ENCODE data around the gene GAS2L1. TPM values are rescaled to one million over a fixed set of nuclear protein-coding genes. Genes with fewer than 3 reads are reported as not detected.

Gene GAS2L1
- total RNA-seq, 3 donors from 2014 or later (not counting 1 experiment from before 2014, with no cell fraction given): 0.57 to 4.1 (median 2.8) TPM

GRCh38 chr22:29307596-29308147 is 1.2 kb downstream of the GAS2L1 start:
- no peaks in the 10 kb centered on the region for H3K36me3 ChIP-seq (ENCODE audit: control insufficient read depth, insufficient read depth, low read length)
- 89% methylated on average over 20 of the region's 20 CpGs for WGBS (ENCODE audit: insufficient coverage)

GRCh38 chr22:29308148-29308790 is 1.8 kb downstream of the GAS2L1 start:
- peaks cover 32% of the 10 kb centered on the region for H3K4me1 ChIP-seq (ENCODE audit: control insufficient read depth, insufficient read depth, low read length)

More at GRCh38 chr22:29307596-29308147, 1.2 kb downstream of the GAS2L1 start:
- Mint-ChIP-seq H3K36me3 (no peaks in the 10 kb centered on the region), H3K4me3 (peak overlapping the region; percentile 84), H3K27ac (no peak overlapping the region), H3K27me3 (ENCODE audit: low read depth in 2 of 2) (peaks cover 7 to 33% of the 10 kb centered on the region in 2 donors), H3K9me3 (no peaks in the 10 kb centered on the region), H3K4me1 (peaks cover 0 to 16% of the 10 kb centered on the region in 2 donors)
- intact Hi-C loops (cut with micrococcal nuclease): loop anchor here (1.0 kb wide), 1 partner anchor 19 kb away; no protein-coding TSS in a partner anchor
- TF ChIP-seq, protein P1, sequence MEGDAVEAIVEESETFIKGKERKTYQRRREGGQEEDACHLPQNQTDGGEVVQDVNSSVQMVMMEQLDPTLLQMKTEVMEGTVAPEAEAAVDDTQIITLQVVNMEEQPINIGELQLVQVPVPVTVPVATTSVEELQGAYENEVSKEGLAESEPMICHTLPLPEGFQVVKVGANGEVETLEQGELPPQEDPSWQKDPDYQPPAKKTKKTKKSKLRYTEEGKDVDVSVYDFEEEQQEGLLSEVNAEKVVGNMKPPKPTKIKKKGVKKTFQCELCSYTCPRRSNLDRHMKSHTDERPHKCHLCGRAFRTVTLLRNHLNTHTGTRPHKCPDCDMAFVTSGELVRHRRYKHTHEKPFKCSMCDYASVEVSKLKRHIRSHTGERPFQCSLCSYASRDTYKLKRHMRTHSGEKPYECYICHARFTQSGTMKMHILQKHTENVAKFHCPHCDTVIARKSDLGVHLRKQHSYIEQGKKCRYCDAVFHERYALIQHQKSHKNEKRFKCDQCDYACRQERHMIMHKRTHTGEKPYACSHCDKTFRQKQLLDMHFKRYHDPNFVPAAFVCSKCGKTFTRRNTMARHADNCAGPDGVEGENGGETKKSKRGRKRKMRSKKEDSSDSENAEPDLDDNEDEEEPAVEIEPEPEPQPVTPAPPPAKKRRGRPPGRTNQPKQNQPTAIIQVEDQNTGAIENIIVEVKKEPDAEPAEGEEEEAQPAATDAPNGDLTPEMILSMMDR (IDR thresholded peaks at IDR 0.05): no peak
- H3K27ac ChIP-seq (ENCODE audit: low read length): no peak overlapping the region
- ATAC-seq (no peak), DNase-seq (no peak)
- H3K4me1 ChIP-seq (ENCODE audit: control insufficient read depth, insufficient read depth, low read length): peaks cover 32% of the 10 kb centered on the region
- H3K27me3 ChIP-seq (ENCODE audit: control insufficient read depth, insufficient read depth, low read length): peaks cover 20% of the 10 kb centered on the region
- H3K9me3 ChIP-seq (ENCODE audit: control insufficient read depth, insufficient read depth, low read length): no peaks in the 10 kb centered on the region
- no peak overlapping the region for H3K4me3 ChIP-seq (ENCODE audit: low read length)

GRCh38 chr22:29308791-29309262 is 2.4 kb downstream of the GAS2L1 start:
- peak overlapping the region; percentile 25 for H3K4me3 Mint-ChIP-seq
- intact Hi-C loops (cut with micrococcal nuclease): no loop called here
- H3K4me1 Mint-ChIP-seq: peaks cover under 1 to 24% of the 10 kb centered on the region in 2 donors
- Histone ChIP-seq H3K27me3 (ENCODE audit: control insufficient read depth, insufficient read depth, low read length) (peaks cover 25% of the 10 kb centered on the region), H3K4me1 (ENCODE audit: control insufficient read depth, insufficient read depth, low read length) (peaks cover 35% of the 10 kb centered on the region), H3K4me3 (ENCODE audit: low read length) (no peak overlapping the region), H3K27ac (ENCODE audit: low read length) (no peak overlapping the region), H3K9me3 (ENCODE audit: control insufficient read depth, insufficient read depth, low read length) (no peaks in the 10 kb centered on the region), H3K36me3 (ENCODE audit: control insufficient read depth, insufficient read depth, low read length) (no peaks in the 10 kb centered on the region)
- no peak overlapping the region for H3K27ac Mint-ChIP-seq
- TF ChIP-seq, protein P1 (IDR thresholded peaks at IDR 0.05): no peak
- 54% methylated on average over 13 of the region's 13 CpGs for WGBS (ENCODE audit: insufficient coverage)
- DNase-seq (peak in 1 of 2 donors; percentile 56), ATAC-seq (peak in 1 of 3 donors; percentile 25)
- no peaks in the 10 kb centered on the region for H3K36me3 Mint-ChIP-seq
- no peaks in the 10 kb centered on the region for H3K9me3 Mint-ChIP-seq
- peaks cover 13 to 41% of the 10 kb centered on the region in 2 donors for H3K27me3 Mint-ChIP-seq (ENCODE audit: low read depth in 2 of 2)

More at GRCh38 chr22:29308148-29308790, 1.8 kb downstream of the GAS2L1 start:
- TF ChIP-seq, protein P1 (IDR thresholded peaks at IDR 0.05): no peak
- Mint-ChIP-seq H3K36me3 (no peaks in the 10 kb centered on the region), H3K9me3 (no peaks in the 10 kb centered on the region), H3K27ac (no peak overlapping the region), H3K27me3 (ENCODE audit: low read depth in 2 of 2) (peaks cover 8 to 35% of the 10 kb centered on the region in 2 donors), H3K4me1 (peaks cover 0 to 19% of the 10 kb centered on the region in 2 donors), H3K4me3 (peak overlapping the region; percentile 25)
- Histone ChIP-seq H3K36me3 (ENCODE audit: control insufficient read depth, insufficient read depth, low read length) (no peaks in the 10 kb centered on the region), H3K27ac (ENCODE audit: low read length) (no peak overlapping the region), H3K9me3 (ENCODE audit: control insufficient read depth, insufficient read depth, low read length) (no peaks in the 10 kb centered on the region), H3K4me3 (ENCODE audit: low read length) (no peak overlapping the region), H3K27me3 (ENCODE audit: control insufficient read depth, insufficient read depth, low read length) (peaks cover 21% of the 10 kb centered on the region)
- DNase-seq (no peak), ATAC-seq (no peak)
- intact Hi-C loops (cut with micrococcal nuclease): no loop called here
- 90% methylated on average over 50 of the region's 50 CpGs for WGBS (ENCODE audit: insufficient coverage)
